ENCODE data around the gene CD8B.

CD8B gene

GRCh38 chr2:86800856-86801567 lies 60.7 kb downstream of the CD8B start:
- Mint-ChIP-seq H3K4me1 (ENCODE audit: low read depth) (no peaks in the 10 kb centered on the region), H3K27ac (no peak overlapping the region), H3K9me3 (peaks cover 20% of the 10 kb centered on the region), H3K36me3 (ENCODE audit: low read depth) (peaks cover 12% of the 10 kb centered on the region), H3K27me3 (ENCODE audit: low read depth) (peaks cover 22% of the 10 kb centered on the region), H3K4me3 (no peak overlapping the region)
- no peak for DNase-seq (ENCODE audit: low spot score)

GRCh38 chr2:86794861-86795260 lies 66.8 kb downstream of the CD8B start:
- H3K27ac Mint-ChIP-seq, result peak overlapping the region; percentile 62
- peaks cover 36% of the 10 kb centered on the region for H3K9me3 Mint-ChIP-seq
- no peak for DNase-seq (ENCODE audit: low spot score)
- peak overlapping the region; percentile 62 for H3K4me3 Mint-ChIP-seq
- H3K4me1 Mint-ChIP-seq (ENCODE audit: low read depth), result peaks cover 40% of the 10 kb centered on the region
- peaks cover 41% of the 10 kb centered on the region for H3K27me3 Mint-ChIP-seq (ENCODE audit: low read depth)
- peaks cover 36% of the 10 kb centered on the region for H3K36me3 Mint-ChIP-seq (ENCODE audit: low read depth)

- H3K27ac Mint-ChIP-seq, result peak overlapping the region; percentile 53
- peaks cover 40% of the 10 kb centered on the region for H3K4me1 Mint-ChIP-seq (ENCODE audit: low read depth)
- DNase-seq (ENCODE audit: low spot score), result no peak
- H3K27me3 Mint-ChIP-seq (ENCODE audit: low read depth), result peaks cover 47% of the 10 kb centered on the region
- peaks cover 36% of the 10 kb centered on the region for H3K36me3 Mint-ChIP-seq (ENCODE audit: low read depth)
- H3K4me3 Mint-ChIP-seq, result peak overlapping the region; percentile 51
- H3K9me3 Mint-ChIP-seq, result peaks cover 36% of the 10 kb centered on the region
Measured at GRCh38 chr2:86793752-86794151, 67.9 kb downstream of the CD8B start.

- no peak for DNase-seq (ENCODE audit: low spot score)
- Mint-ChIP-seq H3K27me3 (ENCODE audit: low read depth) (peaks cover 62% of the 10 kb centered on the region), H3K4me1 (ENCODE audit: low read depth) (peaks cover 40% of the 10 kb centered on the region), H3K4me3 (peak overlapping the region; percentile 81), H3K36me3 (ENCODE audit: low read depth) (peaks cover 28% of the 10 kb centered on the region), H3K27ac (no peak overlapping the region), H3K9me3 (peaks cover 21% of the 10 kb centered on the region)
Measured at GRCh38 chr2:86791573-86791972, 70.1 kb downstream of the CD8B start.

GRCh38 chr2:86790676-86791572 lies 70.8 kb downstream of the CD8B start, which contains the start of gene CD8A:
Gene CD8A, minus strand, starts transcription at chr2:86790913. Its CDS starts 88 bp downstream, at chr2:86790825.
- H3K36me3 Mint-ChIP-seq (ENCODE audit: low read depth), result peaks cover 23% of the 10 kb centered on the region
- H3K27ac Mint-ChIP-seq, result peak within 1 kb of the TSS; percentile 38
- no peak for DNase-seq (ENCODE audit: low spot score)
- H3K27me3 Mint-ChIP-seq (ENCODE audit: low read depth), result peaks cover 68% of the 10 kb centered on the region
- H3K4me3 Mint-ChIP-seq, result peak within 1 kb of the TSS; percentile 81
- H3K9me3 Mint-ChIP-seq, result peaks cover 14% of the 10 kb centered on the region
- peaks cover 40% of the 10 kb centered on the region for H3K4me1 Mint-ChIP-seq (ENCODE audit: low read depth)

GRCh38 chr2:86790134-86790675 lies 71.5 kb downstream of the CD8B start:
- H3K9me3 Mint-ChIP-seq, result peaks cover 7% of the 10 kb centered on the region

GRCh38 chr2:86789687-86790133 lies 72.0 kb downstream of the CD8B start:
- Mint-ChIP-seq H3K4me1 (ENCODE audit: low read depth) (peaks cover 35% of the 10 kb centered on the region), H3K4me3 (peak overlapping the region; percentile 81), H3K27me3 (ENCODE audit: low read depth) (peaks cover 68% of the 10 kb centered on the region), H3K27ac (no peak overlapping the region), H3K9me3 (peaks cover 2% of the 10 kb centered on the region), H3K36me3 (ENCODE audit: low read depth) (peaks cover 12% of the 10 kb centered on the region)
- DNase-seq (ENCODE audit: low spot score), result no peak

More at GRCh38 chr2:86790134-86790675, 71.5 kb downstream of the CD8B start:
- peaks cover 40% of the 10 kb centered on the region for H3K4me1 Mint-ChIP-seq (ENCODE audit: low read depth)
- H3K36me3 Mint-ChIP-seq (ENCODE audit: low read depth), result peaks cover 16% of the 10 kb centered on the region
- H3K27me3 Mint-ChIP-seq (ENCODE audit: low read depth), result peaks cover 71% of the 10 kb centered on the region
- DNase-seq (ENCODE audit: low spot score), result no peak
- H3K4me3 Mint-ChIP-seq, result peak overlapping the region; percentile 81
- peak overlapping the region; percentile 37 for H3K27ac Mint-ChIP-seq

- H3K27ac Mint-ChIP-seq, result no peak overlapping the region
- H3K4me1 Mint-ChIP-seq (ENCODE audit: low read depth), result peaks cover 29% of the 10 kb centered on the region
- no peaks in the 10 kb centered on the region for H3K9me3 Mint-ChIP-seq
- H3K27me3 Mint-ChIP-seq (ENCODE audit: low read depth), result peaks cover 64% of the 10 kb centered on the region
- H3K36me3 Mint-ChIP-seq (ENCODE audit: low read depth), result peaks cover 11% of the 10 kb centered on the region
- no peak overlapping the region for H3K4me3 Mint-ChIP-seq
- DNase-seq (ENCODE audit: low spot score), result no peak
Measured at GRCh38 chr2:86788881-86789686, 72.6 kb downstream of the CD8B start.

GRCh38 chr2:86788165-86788564 lies 73.5 kb downstream of the CD8B start:
- peaks cover 57% of the 10 kb centered on the region for H3K27me3 Mint-ChIP-seq (ENCODE audit: low read depth)
- no peak for DNase-seq (ENCODE audit: low spot score)
- H3K4me1 Mint-ChIP-seq (ENCODE audit: low read depth), result peaks cover 20% of the 10 kb centered on the region
- no peaks in the 10 kb centered on the region for H3K9me3 Mint-ChIP-seq
- no peak overlapping the region for H3K27ac Mint-ChIP-seq
- no peak overlapping the region for H3K4me3 Mint-ChIP-seq
- H3K36me3 Mint-ChIP-seq (ENCODE audit: low read depth), result peaks cover 8% of the 10 kb centered on the region

- peaks cover 7% of the 10 kb centered on the region for H3K36me3 Mint-ChIP-seq (ENCODE audit: low read depth)
- no peak overlapping the region for H3K4me3 Mint-ChIP-seq
- no peak for DNase-seq (ENCODE audit: low spot score)
- peaks cover 16% of the 10 kb centered on the region for H3K4me1 Mint-ChIP-seq (ENCODE audit: low read depth)
- no peak overlapping the region for H3K27ac Mint-ChIP-seq
- H3K27me3 Mint-ChIP-seq (ENCODE audit: low read depth), result peaks cover 56% of the 10 kb centered on the region
- no peaks in the 10 kb centered on the region for H3K9me3 Mint-ChIP-seq
Measured at GRCh38 chr2:86787736-86788135, 74.0 kb downstream of the CD8B start.

GRCh38 chr2:86786001-86786536 lies 75.6 kb downstream of the CD8B start:
- H3K4me1 Mint-ChIP-seq (ENCODE audit: low read depth), result peaks cover 7% of the 10 kb centered on the region
- DNase-seq (ENCODE audit: low spot score), result no peak
- H3K9me3 Mint-ChIP-seq, result no peaks in the 10 kb centered on the region
- H3K36me3 Mint-ChIP-seq (ENCODE audit: low read depth), result peaks cover 2% of the 10 kb centered on the region
- H3K27me3 Mint-ChIP-seq (ENCODE audit: low read depth), result peaks cover 44% of the 10 kb centered on the region
- no peak overlapping the region for H3K27ac Mint-ChIP-seq
- H3K4me3 Mint-ChIP-seq, result no peak overlapping the region

GRCh38 chr2:86785456-86785855 lies 76.2 kb downstream of the CD8B start:
- Mint-ChIP-seq H3K9me3 (no peaks in the 10 kb centered on the region), H3K27ac (no peak overlapping the region), H3K4me1 (ENCODE audit: low read depth) (peaks cover 4% of the 10 kb centered on the region), H3K4me3 (no peak overlapping the region), H3K36me3 (ENCODE audit: low read depth) (no peaks in the 10 kb centered on the region), H3K27me3 (ENCODE audit: low read depth) (peaks cover 41% of the 10 kb centered on the region)
- no peak for DNase-seq (ENCODE audit: low spot score)

Data from T-helper 2 cell treated with Interferon-gamma antibody and Interleukin-4, amounts not matched to agents 5 μg/mL and 100 μg/mL, for 36 hours (primary cell).